HepG2 (cell line): Measurements from ENCODE around the gene TTC22. TPM values are rescaled to one million over a fixed set of nuclear protein-coding genes. Genes with fewer than 3 reads are reported as not detected.
A peak's percentile ranks its signal among the peaks of the same experiment; 100 is the strongest.

Experiments
- ATAC-seq: fragments of 200-7000 bp; cut with Tn5 transposase; 3 replicates; pipeline ENCODE4 v1.9.1; 2020; ENCODE audit warnings: mild to moderate bottlenecking, moderate library complexity
- BruUV-seq: library from RNA; stranded (reverse); fragments of 400-500 nt; replicated peaks from 2 replicates; lab custom pipeline; 2021; lab: Mats Ljungman, UMichigan
- CTCF ChIA-PET: fragments of 300-600 bp; formaldehyde crosslinking; extraction: SDS; loops from one replicate; lab custom pipeline; 2021; ENCODE audit warnings: low total read pairs, inconsistent platforms, low intra/inter-chr PET ratio; lab: Yijun Ruan, JAX
- POLR2A ChIA-PET: fragments of 350-600 bp; sonication (Branson Sonifier 250); formaldehyde crosslinking; loops from one replicate; lab custom pipeline; 2020; ENCODE audit warnings: antibody characterized with exemption, inconsistent platforms; lab: Yijun Ruan, JAX
- DNase-seq: peaks from one replicate; pipeline ENCODE4 v3.0.0-alpha.2; 2015; ENCODE audit warnings: low spot score
- FAIRE-seq: peaks from 3 replicates; lab custom pipeline; 2011; peaks lifted over from hg19 to GRCh38; lab: Jason Lieb, UNC
- H2AFZ ChIP-seq: one replicate; pipeline ENCODE4 v1.6.1; 2011; ENCODE audit warnings: low read length, inconsistent platforms
- H3K27ac ChIP-seq: fragments of 300-600 bp; 3 replicates; pipeline ENCODE4 v1.8.0; 2011; ENCODE audit warnings: mixed run types, mild to moderate bottlenecking, mixed read lengths, low read length, inconsistent platforms; ENCODE audit not compliant: insufficient read depth; ENCODE audit errors: extremely low read length
- H3K27me3 ChIP-seq, 2 experiments: fragments of 200-600 bp in 1 of 2; 2 replicates in 1 of 2; 3 replicates in 1 of 2; pipeline versions ENCODE4 v1.6.0 to v1.8.0; 2011; ENCODE audit warnings: low read length in 2 of 2, mild to moderate bottlenecking in 2 of 2, moderate library complexity in 2 of 2, inconsistent platforms in 1 of 2; ENCODE audit not compliant: insufficient read depth in 2 of 2, control insufficient read depth in 1 of 2
- H3K36me3 ChIP-seq, 2 experiments: fragments of 200-600 bp in 1 of 2; replicated peaks in 1 of 2; 2 replicates in 1 of 2; 3 replicates in 1 of 2; pipeline versions ENCODE4 v1.5.1 to v1.8.0; 2011; ENCODE audit warnings: low read length in 2 of 2, inconsistent platforms in 1 of 2; ENCODE audit not compliant: insufficient read depth in 2 of 2, control insufficient read depth in 1 of 2
- H3K4me1 ChIP-seq: 2 replicates; pipeline ENCODE4 v1.5.1; 2012; ENCODE audit warnings: low read length, inconsistent platforms; ENCODE audit not compliant: insufficient read depth
- H3K4me2 ChIP-seq: 2 replicates; pipeline ENCODE4 v1.6.0; 2011; ENCODE audit warnings: low read depth, low read length, inconsistent platforms
- H3K4me3 ChIP-seq, 3 experiments: fragments of 200-600 bp in 1 of 3; sonication (generic), shearing (Covaris generic) in 1 of 3; replicated peaks in 1 of 3; 2 replicates each; pipeline ENCODE4 v1.5.1; 2011 to 2016; ENCODE audit warnings: low read length in 3 of 3, inconsistent platforms in 2 of 3, low read depth in 2 of 3, mild to moderate bottlenecking in 2 of 3, control low read depth in 1 of 3, mixed read lengths in 1 of 3; ENCODE audit not compliant: insufficient read depth in 1 of 3
- H3K79me2 ChIP-seq: one replicate; pipeline ENCODE4 v1.6.1; 2011; ENCODE audit warnings: low read length, inconsistent platforms; ENCODE audit not compliant: insufficient read depth
- H3K9ac ChIP-seq: 2 replicates; pipeline ENCODE4 v1.6.0; 2011; ENCODE audit warnings: mild to moderate bottlenecking, low read depth, low read length, inconsistent platforms; ENCODE audit not compliant: insufficient read depth
- H3K9me3 ChIP-seq: 2 replicates; pipeline ENCODE4 v1.5.1; 2012; ENCODE audit warnings: mild to moderate bottlenecking, low read length
- H4K20me1 ChIP-seq: 2 replicates; pipeline ENCODE4 v1.6.0; 2011; ENCODE audit warnings: inconsistent platforms, mild to moderate bottlenecking, low read length, moderate library complexity; ENCODE audit not compliant: insufficient read depth
- CHCHD3 ChIP-seq: sonication (generic); formaldehyde crosslinking; IDR thresholded peaks from 2 replicates; pipeline ENCODE4 v1.8.0; 2022; ENCODE audit warnings: mild to moderate bottlenecking, missing genetic modification reagents, moderate library complexity
- E2F1 ChIP-seq: sonication (generic); formaldehyde crosslinking; IDR thresholded peaks from 2 replicates; pipeline ENCODE4 v1.5.0; 2020; ENCODE audit warnings: missing genetic modification reagents
- HHEX ChIP-seq: IDR thresholded peaks from 2 replicates; pipeline ENCODE4 v1.6.1; 2016; ENCODE audit warnings: control low read depth
- HNRNPLL ChIP-seq: fragments of 200-400 bp; formaldehyde crosslinking; IDR thresholded peaks from 2 replicates; pipeline ENCODE4 v1.6.1; 2017; ENCODE audit warnings: mild to moderate bottlenecking, low read depth, low read length; ENCODE audit not compliant: poor library complexity, severe bottlenecking
- SIX4 ChIP-seq: sonication (generic); formaldehyde crosslinking; IDR thresholded peaks from 2 replicates; pipeline ENCODE4 v1.4.0; 2020; ENCODE audit warnings: missing genetic modification reagents
- ZFP41 ChIP-seq: sonication (generic); formaldehyde crosslinking; IDR thresholded peaks from 2 replicates; pipeline ENCODE4 v1.4.0; 2020; ENCODE audit warnings: mild to moderate bottlenecking, missing genetic modification reagents, borderline replicate concordance
- ZNF121 ChIP-seq: sonication (generic); formaldehyde crosslinking; IDR thresholded peaks from 2 replicates; pipeline ENCODE4 v1.5.0; 2020; ENCODE audit warnings: mild to moderate bottlenecking, missing genetic modification reagents
- ZNF280D ChIP-seq: sonication (generic); formaldehyde crosslinking; IDR thresholded peaks from 2 replicates; pipeline ENCODE4 v1.5.1; 2020; ENCODE audit warnings: mild to moderate bottlenecking, missing genetic modification reagents
- ZNF558 ChIP-seq: sonication (generic); formaldehyde crosslinking; IDR thresholded peaks from 2 replicates; pipeline ENCODE4 v1.9.0; 2022; ENCODE audit warnings: mild to moderate bottlenecking, missing genetic modification reagents, borderline replicate concordance
- ZNF646 ChIP-seq: sonication (generic); formaldehyde crosslinking; IDR thresholded peaks from 2 replicates; pipeline ENCODE4 v1.9.0; 2021; ENCODE audit warnings: mild to moderate bottlenecking, missing genetic modification reagents
- WGBS: methylation state at CpG from one replicate; pipeline ENCODE4 v1.1.6; 2017; ENCODE audit warnings: low lambda C conversion rate; 5-methylcytosine and 5-hydroxymethylcytosine counted together
- in situ Hi-C: cut with HindIII; loops from 2 replicates; pipeline ENCODE4 v1.10.0; 2017; ENCODE audit warnings: low pct_unique_long_range_greater_than_20kb; ENCODE audit not compliant: extremely low pct_ligation_motif_present
- intact Hi-C: fragments of 100-400 bp; cut with micrococcal nuclease; formaldehyde crosslinking; loops from one replicate; pipeline ENCODE4 v1.10.0; 2022; ENCODE audit not compliant: unreplicated experiment
- polyA plus RNA-seq, 8 experiments: library from polyadenylated mRNA; depleted of rRNA in 3 of 8; stranded (reverse) in 7 of 8; unstranded in 1 of 8; fragments of >200 nt; fragmentation: Illumina TruSeq in 4 of 8; extraction: Trizol in 4 of 8; gene quantifications; 2 replicates each; pipeline versions ENCODE4 v1.2.1 to v1.2.3, GENCODE V29; 2011 to 2016; ENCODE audit warnings: low read depth in 4 of 8, missing spikeins in 1 of 8, mixed read lengths in 1 of 8; ENCODE audit not compliant: insufficient read depth in 1 of 8
- total RNA-seq, 5 experiments: library from RNA; depleted of rRNA; stranded (reverse); fragments of >200 nt; fragmentation: Illumina TruSeq; extraction: Trizol; gene quantifications; 2 replicates each; pipeline ENCODE4 v1.2.3, GENCODE V29; 2016; ENCODE audit warnings: low read depth in 1 of 5

TTC22 gene
- total and polyA plus RNA-seq, 2 of the 13 experiments (the other 11 are each of a cell fraction or from before 2014, with no cell fraction given), result not detected

- TF ChIP-seq ZNF646 (0 out of 2 replicates have a peak, but pooled peaks have one; percentile 23), ZNF280D (CRISPR knock-in tag) (no peak)
- TF ChIP-seq, all 625 proteins: peak for 6
Measured at GRCh38 chr1:54768093-54768492, 33.0 kb downstream of the TTC22 start (continued).

GRCh38 chr1:54767526-54767925 lies 33.6 kb downstream of the TTC22 start:
- WGBS, result 25% methylated on average over 6 of the region's 6 CpGs
- no peak for DNase-seq
- ATAC-seq, result no peak
- H3K36me3 ChIP-seq, result no peaks in the 10 kb centered on the region
- FAIRE-seq, result no peak
- in situ Hi-C loops, result no loop called here
- H3K4me3 ChIP-seq, result no peak overlapping the region
- H3K79me2 ChIP-seq, result peaks cover 14% of the 10 kb centered on the region
- H3K4me1 ChIP-seq, result peaks cover 21% of the 10 kb centered on the region
- H3K27me3 ChIP-seq, result no peaks in the 10 kb centered on the region
- ChIA-PET POLR2A (no interaction called here), CTCF (interaction anchor here (0.9 kb wide), 1 partner anchor 24 kb away, joined by 3 read pairs; no protein-coding TSS in a partner anchor)
- H2AFZ ChIP-seq, result no peak overlapping the region
- no peak overlapping the region for H3K4me2 ChIP-seq
- no peaks in the 10 kb centered on the region for H4K20me1 ChIP-seq
- no peak overlapping the region for H3K9ac ChIP-seq
- H3K9me3 ChIP-seq, result no peaks in the 10 kb centered on the region
- no peak overlapping the region for H3K27ac ChIP-seq
- no TSS peak for BruUV-seq
- intact Hi-C loops, result no loop called here
- TF ChIP-seq HHEX (CRISPR knock-in tag), result no peak
- no peak for TF ChIP-seq HNRNPLL
- no peak for TF ChIP-seq ZNF121 (CRISPR knock-in tag)
- TF ChIP-seq SIX4, result no peak
- TF ChIP-seq CHCHD3 (CRISPR knock-in tag), result no peak
- TF ChIP-seq ZFP41 (CRISPR knock-in tag), result no peak
- TF ChIP-seq ZNF558, result no peak
- no peak for TF ChIP-seq E2F1
